Keratinocyte (primary cell): ENCODE data around the gene EGFL7. TPM values are rescaled to one million over a fixed set of nuclear protein-coding genes. Genes with fewer than 3 reads are reported as not detected.

Experiments
- DNase-seq: peaks from one replicate; pipeline ENCODE4 v3.0.0-alpha.2; 2011; ENCODE audit warnings: low read depth, missing footprints, low spot score
- FAIRE-seq: peaks from 2 replicates; lab custom pipeline; 2011; peaks lifted over from hg19 to GRCh38; lab: Jason Lieb, UNC
- H2AFZ ChIP-seq: 2 replicates; pipeline ENCODE4 v1.6.0; 2012; ENCODE audit warnings: low read length, control low read depth, inconsistent platforms; ENCODE audit not compliant: control insufficient read depth
- H3K27ac ChIP-seq: 2 replicates; pipeline ENCODE4 v1.5.1; 2011; ENCODE audit warnings: low read length; ENCODE audit not compliant: control insufficient read depth, insufficient read depth
- H3K27me3 ChIP-seq: 3 replicates; pipeline ENCODE4 v1.6.0; 2011; ENCODE audit warnings: low read length; ENCODE audit not compliant: control insufficient read depth, insufficient read depth; ENCODE audit errors: extremely low read depth
- H3K36me3 ChIP-seq, 2 experiments: 2 replicates in 1 of 2; 3 replicates in 1 of 2; pipeline ENCODE4 v1.5.1; 2011; ENCODE audit warnings: low read length in 2 of 2, mild to moderate bottlenecking in 1 of 2; ENCODE audit not compliant: control insufficient read depth in 2 of 2, insufficient read depth in 2 of 2; ENCODE audit errors: extremely low read depth in 1 of 2
- H3K4me1 ChIP-seq: 3 replicates; pipeline ENCODE4 v1.5.1; 2011; ENCODE audit warnings: low read length; ENCODE audit not compliant: control insufficient read depth, insufficient read depth; ENCODE audit errors: extremely low read depth
- H3K4me2 ChIP-seq: 3 replicates; pipeline ENCODE4 v1.6.0; 2011; ENCODE audit warnings: low read depth, low read length; ENCODE audit not compliant: control insufficient read depth, insufficient read depth; ENCODE audit errors: extremely low read depth
- H3K4me3 ChIP-seq, 3 experiments: fragments of 200-600 bp in 1 of 3; sonication (generic) in 1 of 3; 2 replicates in 2 of 3; 3 replicates in 1 of 3; pipeline ENCODE4 v1.5.1; 2011 to 2016; ENCODE audit warnings: low read length in 3 of 3, mild to moderate bottlenecking in 3 of 3, control low read depth in 2 of 3, inconsistent platforms in 1 of 3, low read depth in 1 of 3, mixed read lengths in 1 of 3, mixed run types in 1 of 3, moderate library complexity in 1 of 3; ENCODE audit not compliant: control insufficient read depth in 2 of 3, insufficient read depth in 2 of 3; ENCODE audit errors: extremely low read depth in 1 of 3
- H3K79me2 ChIP-seq: 2 replicates; pipeline ENCODE4 v1.6.0; 2012; ENCODE audit warnings: low read length; ENCODE audit not compliant: control insufficient read depth, insufficient read depth
- H3K9ac ChIP-seq: 3 replicates; pipeline ENCODE4 v1.6.0; 2011; ENCODE audit warnings: low read length; ENCODE audit not compliant: control insufficient read depth, insufficient read depth; ENCODE audit errors: extremely low read depth
- H3K9me1 ChIP-seq: 3 replicates; pipeline ENCODE4 v1.6.0; 2011; ENCODE audit warnings: low read length; ENCODE audit not compliant: control insufficient read depth, insufficient read depth; ENCODE audit errors: extremely low read depth
- H3K9me3 ChIP-seq: 2 replicates; pipeline ENCODE4 v1.5.1; 2012; ENCODE audit warnings: low read depth, low read length; ENCODE audit not compliant: control insufficient read depth
- H4K20me1 ChIP-seq: 3 replicates; pipeline ENCODE4 v1.6.0; 2011; ENCODE audit warnings: low read length; ENCODE audit not compliant: control insufficient read depth, insufficient read depth; ENCODE audit errors: extremely low read depth
- EZH2 ChIP-seq: IDR thresholded peaks from one replicate; pipeline ENCODE4 v1.6.1; 2012; ENCODE audit warnings: inconsistent platforms, mild to moderate bottlenecking, low read length, moderate library complexity
- dilution Hi-C: fragments of 300-500 bp; cut with MboI; formaldehyde crosslinking; loops from one replicate; pipeline ENCODE4 v1.7.0; 2020; ENCODE audit warnings: low sequenced_read_pairs; ENCODE audit not compliant: extremely low pct_ligation_motif_present
- polyA plus RNA-seq, 5 experiments: library from polyadenylated mRNA; depleted of rRNA in 3 of 5; stranded (reverse) in 3 of 5; stranded (forward) in 1 of 5; unstranded in 1 of 5; fragments of >200 nt; gene quantifications; 1 replicate in 1 of 5; 2 replicates in 3 of 5; 3 replicates in 1 of 5; pipeline versions ENCODE4 v1.2.1 to v1.2.3, GENCODE V29; 2011 to 2012; ENCODE audit warnings: missing spikeins in 2 of 5, low read depth in 1 of 5, low replicate concordance in 1 of 5
- TF ChIP-seq, protein P1 (sequence below), 3 experiments: IDR thresholded peaks in 1 of 3; conservative IDR thresholded peaks in 1 of 3; optimal IDR thresholded peaks in 1 of 3; 2 replicates in 2 of 3; 3 replicates in 1 of 3; pipeline versions ENCODE3 to v1.5.1; 2011; ENCODE audit warnings: low read length in 3 of 3, mild to moderate bottlenecking in 3 of 3, moderate library complexity in 2 of 3, control low read depth in 1 of 3, inconsistent platforms in 1 of 3; ENCODE audit not compliant: insufficient read depth in 2 of 3; ENCODE audit errors: extremely low read depth in 1 of 3

The EGFL7 gene
- polyA plus RNA-seq, 1 donor (not counting 4 experiments of a cell fraction or from before 2014, with no cell fraction given) = 4.2 TPM

DNA sequence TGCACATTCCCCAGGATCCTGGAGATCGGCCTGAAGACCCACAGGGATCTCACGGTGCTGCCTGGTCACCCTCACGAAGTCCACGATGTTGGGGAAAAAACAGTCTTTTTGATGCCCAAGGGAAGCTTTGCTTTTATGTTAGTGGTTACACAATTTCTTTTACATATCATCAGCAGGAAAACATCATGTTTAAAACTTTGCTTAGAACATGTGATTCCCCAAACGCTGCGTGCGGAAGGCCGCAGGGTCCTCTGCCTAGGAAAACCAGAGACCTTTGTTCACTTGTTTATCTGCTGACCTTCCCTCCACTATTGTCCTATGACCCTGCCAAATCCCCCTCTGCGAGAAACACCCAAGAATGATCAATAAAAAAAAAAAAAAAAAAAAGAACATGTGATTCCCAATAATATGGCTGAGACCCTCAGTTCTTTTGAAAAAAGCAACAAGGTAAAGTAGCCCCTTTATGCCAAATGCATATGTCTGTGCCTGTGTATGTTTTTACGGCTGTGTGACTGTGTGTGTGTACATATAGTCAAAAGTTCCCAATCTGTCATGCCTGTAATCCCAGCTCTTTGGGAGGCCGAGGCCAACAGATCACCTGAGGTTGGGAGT, 36.0 kb downstream of the EGFL7 start:
- H3K9me1 ChIP-seq = no peaks in the 10 kb centered on the region
- no peak for DNase-seq
- peaks cover 27% of the 10 kb centered on the region for H3K27me3 ChIP-seq
- H3K36me3 ChIP-seq = no peaks in the 10 kb centered on the region
- TF ChIP-seq, protein P1, sequence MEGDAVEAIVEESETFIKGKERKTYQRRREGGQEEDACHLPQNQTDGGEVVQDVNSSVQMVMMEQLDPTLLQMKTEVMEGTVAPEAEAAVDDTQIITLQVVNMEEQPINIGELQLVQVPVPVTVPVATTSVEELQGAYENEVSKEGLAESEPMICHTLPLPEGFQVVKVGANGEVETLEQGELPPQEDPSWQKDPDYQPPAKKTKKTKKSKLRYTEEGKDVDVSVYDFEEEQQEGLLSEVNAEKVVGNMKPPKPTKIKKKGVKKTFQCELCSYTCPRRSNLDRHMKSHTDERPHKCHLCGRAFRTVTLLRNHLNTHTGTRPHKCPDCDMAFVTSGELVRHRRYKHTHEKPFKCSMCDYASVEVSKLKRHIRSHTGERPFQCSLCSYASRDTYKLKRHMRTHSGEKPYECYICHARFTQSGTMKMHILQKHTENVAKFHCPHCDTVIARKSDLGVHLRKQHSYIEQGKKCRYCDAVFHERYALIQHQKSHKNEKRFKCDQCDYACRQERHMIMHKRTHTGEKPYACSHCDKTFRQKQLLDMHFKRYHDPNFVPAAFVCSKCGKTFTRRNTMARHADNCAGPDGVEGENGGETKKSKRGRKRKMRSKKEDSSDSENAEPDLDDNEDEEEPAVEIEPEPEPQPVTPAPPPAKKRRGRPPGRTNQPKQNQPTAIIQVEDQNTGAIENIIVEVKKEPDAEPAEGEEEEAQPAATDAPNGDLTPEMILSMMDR (optimal IDR thresholded peaks at IDR 0.05 in 1 of 3, IDR thresholded peaks at IDR 0.05 in 1 of 3, conservative IDR thresholded peaks at IDR 0.05 in 1 of 3; ENCODE audit: extremely low read depth in 1 of 3, insufficient read depth in 2 of 3, low read length in 3 of 3) = no peak
- no peak for TF ChIP-seq EZH2
- H3K4me1 ChIP-seq = peaks cover 9% of the 10 kb centered on the region
- dilution Hi-C loops = no loop called here
- H4K20me1 ChIP-seq = peaks cover 3% of the 10 kb centered on the region
- no peak for FAIRE-seq
- no peak overlapping the region for H3K27ac ChIP-seq
- H3K9ac ChIP-seq = no peak overlapping the region
- H3K9me3 ChIP-seq = no peaks in the 10 kb centered on the region
- H3K79me2 ChIP-seq = no peaks in the 10 kb centered on the region
- H3K4me3 ChIP-seq = no peak overlapping the region
- no peak overlapping the region for H3K4me2 ChIP-seq
- no peak overlapping the region for H2AFZ ChIP-seq

DNA sequence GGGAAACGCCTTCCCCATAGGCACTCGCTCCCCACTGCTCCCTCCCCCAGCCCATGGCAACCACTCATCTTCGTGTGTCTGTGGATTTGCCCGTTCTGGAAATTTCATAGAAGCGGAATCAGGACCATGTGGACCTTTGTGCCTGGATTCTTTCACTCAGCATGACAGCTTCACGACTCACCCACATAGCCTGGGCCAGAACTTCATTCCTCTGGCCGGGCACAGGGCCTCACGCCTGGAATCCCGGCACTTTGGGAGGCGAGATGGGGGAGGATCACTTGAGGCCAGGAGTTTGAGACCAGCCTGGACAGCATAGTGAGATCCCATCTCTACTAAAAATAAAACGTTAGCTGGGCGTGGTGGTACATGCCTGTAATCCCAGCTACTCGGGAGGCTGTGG, 37.6 kb downstream of the EGFL7 start:
- H3K9me1 ChIP-seq = no peaks in the 10 kb centered on the region
- dilution Hi-C loops = no loop called here
- FAIRE-seq (no peak), DNase-seq (no peak)
- TF ChIP-seq, protein P1 (optimal IDR thresholded peaks at IDR 0.05 in 1 of 3, IDR thresholded peaks at IDR 0.05 in 1 of 3, conservative IDR thresholded peaks at IDR 0.05 in 1 of 3; ENCODE audit: extremely low read depth in 1 of 3, insufficient read depth in 2 of 3, low read length in 3 of 3) = no peak
- no peak for TF ChIP-seq EZH2
- H3K9ac ChIP-seq = no peak overlapping the region
- no peaks in the 10 kb centered on the region for H3K4me1 ChIP-seq
- H3K36me3 ChIP-seq = no peaks in the 10 kb centered on the region
- H3K4me2 ChIP-seq = no peak overlapping the region
- peaks cover 3% of the 10 kb centered on the region for H4K20me1 ChIP-seq
- no peak overlapping the region for H3K4me3 ChIP-seq
- peaks cover 20% of the 10 kb centered on the region for H3K27me3 ChIP-seq
- H3K27ac ChIP-seq = no peak overlapping the region
- no peak overlapping the region for H2AFZ ChIP-seq
- no peaks in the 10 kb centered on the region for H3K79me2 ChIP-seq
- H3K9me3 ChIP-seq = no peaks in the 10 kb centered on the region
